ENCODE data around the gene RAX2.
"Not testable (repeated sequence)": the region's sequence is repeated elsewhere in the genome, so short reads cannot be mapped to it uniquely, and the experiment has no call there.

The RAX2 gene

DNA sequence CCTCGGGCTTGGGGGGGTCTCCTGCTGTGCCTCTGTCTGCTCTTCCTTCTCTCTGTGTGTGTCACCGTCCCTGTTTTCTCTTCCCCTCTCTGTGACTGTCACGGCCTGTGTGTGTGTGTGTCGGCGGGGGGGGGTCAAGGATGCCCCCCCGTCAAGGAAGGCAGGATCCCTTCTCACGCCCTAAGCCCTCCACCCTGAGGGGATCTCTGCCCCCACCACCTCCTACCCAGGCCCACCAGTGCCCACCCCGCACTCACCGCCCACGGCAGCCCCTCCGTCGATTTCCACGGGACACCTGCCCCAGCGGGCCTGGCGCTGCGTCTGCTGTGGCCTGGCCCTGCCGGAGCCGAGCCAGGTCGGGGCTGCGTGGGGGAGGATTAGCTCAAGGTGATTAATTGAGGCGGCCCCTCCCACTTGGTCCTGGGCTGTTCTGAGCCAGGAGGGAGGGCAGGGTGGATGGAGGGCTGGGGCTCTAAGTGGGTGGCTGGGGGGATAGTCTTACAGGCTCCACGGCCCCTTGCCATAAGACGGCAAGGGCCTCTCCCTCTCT, at the start of gene RAX2:
TSS of gene RAX2 (minus strand) at position 323 of the 550 bp plus-strand sequence. CDS start 486 bp downstream, outside the sequence.
- no peak for DNase-seq

GRCh38 chr19:3821156-3821555, 49.1 kb upstream of the RAX2 start:
- DNase-seq, result no peak

- DNase-seq, result no peak
Observed at GRCh38 chr19:3819989-3820388, 48.0 kb upstream of the RAX2 start.

GRCh38 chr19:3818918-3819317, 46.9 kb upstream of the RAX2 start:
- DNase-seq, result no peak

- DNase-seq, result peak; percentile 47
Observed at GRCh38 chr19:3818466-3818865, 46.4 kb upstream of the RAX2 start.

- DNase-seq, result no peak
Observed at GRCh38 chr19:3817761-3818160, 45.7 kb upstream of the RAX2 start.

GRCh38 chr19:3816566-3817218, 44.7 kb upstream of the RAX2 start:
- DNase-seq, result no peak

GRCh38 chr19:3816148-3816547, 44.1 kb upstream of the RAX2 start:
- not testable (repeated sequence) for DNase-seq

- no peak for DNase-seq
Observed at GRCh38 chr19:3814648-3815047, 42.6 kb upstream of the RAX2 start.

- DNase-seq, result no peak
Observed at GRCh38 chr19:3813473-3814392, 41.7 kb upstream of the RAX2 start.

DNA sequence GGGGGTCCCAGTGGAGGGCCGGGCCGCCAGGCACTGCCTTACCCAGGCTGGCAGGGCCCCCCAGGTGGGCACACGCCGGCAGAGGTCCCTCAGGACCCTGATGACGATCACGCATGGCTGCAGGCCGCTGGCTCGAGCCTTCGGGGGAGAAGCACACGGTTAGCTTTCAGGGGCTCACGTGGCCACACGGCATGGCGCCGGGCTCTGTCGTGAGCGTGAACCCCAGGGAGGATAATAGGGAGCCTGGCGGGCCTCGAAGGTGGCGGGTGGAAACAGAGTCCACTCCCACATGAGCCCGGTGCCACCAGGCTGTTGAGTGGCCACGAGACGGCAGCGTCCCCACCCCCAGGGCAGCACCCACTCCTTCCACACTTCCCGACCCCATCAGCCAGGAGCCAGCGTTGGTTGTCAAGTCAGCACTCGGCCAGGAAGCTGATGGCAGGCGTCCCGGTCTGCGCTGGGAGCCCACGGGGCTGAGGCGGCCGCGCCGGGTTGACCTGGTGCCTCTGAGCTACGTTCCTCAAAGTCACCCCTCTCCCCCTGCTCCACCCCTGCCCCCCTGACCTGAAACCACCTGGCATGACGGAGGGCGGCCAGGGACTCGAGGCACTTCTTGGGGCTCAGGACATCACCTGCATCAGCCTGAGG, 38.8 kb upstream of the RAX2 start:
- no peak for DNase-seq

- DNase-seq, result no peak
Observed at GRCh38 chr19:3809881-3810707, 38.1 kb upstream of the RAX2 start.

DNA sequence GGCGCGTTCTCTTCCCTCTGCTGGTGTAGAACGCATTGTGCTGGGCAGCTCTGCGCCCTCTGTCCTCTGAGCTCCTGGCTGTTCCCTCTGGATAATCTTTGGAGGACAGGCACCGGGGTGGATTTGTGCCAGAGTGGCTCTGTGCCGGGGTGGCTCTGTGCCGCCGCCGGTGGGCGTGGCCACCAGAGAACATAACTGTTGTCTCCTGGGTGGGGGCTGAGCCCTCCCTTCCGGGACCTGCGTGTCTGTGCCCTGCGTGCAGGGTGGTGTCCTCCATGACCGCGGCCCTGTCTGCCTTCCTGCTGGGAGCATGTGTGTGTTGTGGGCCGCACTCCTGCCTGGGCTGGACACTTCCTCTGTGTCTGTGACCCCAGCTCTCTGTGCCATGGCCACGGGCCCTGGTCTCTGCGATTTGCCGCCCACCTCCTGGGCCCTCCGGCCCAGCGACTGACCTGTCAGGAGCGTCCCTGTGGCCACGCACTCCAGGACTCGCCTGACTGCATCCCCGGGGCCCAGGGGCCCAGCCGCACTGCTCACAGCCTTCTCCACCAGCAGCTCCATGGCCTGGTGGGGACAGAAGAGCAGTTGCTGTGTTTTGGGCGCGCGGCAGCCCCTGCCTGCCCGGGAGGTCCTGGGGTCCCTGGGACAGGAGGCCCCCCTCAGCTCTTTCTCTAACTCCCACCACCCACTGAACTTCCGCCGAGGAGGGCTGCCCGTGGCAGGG, 36.6 kb upstream of the RAX2 start:
- DNase-seq, result no peak

- DNase-seq, result no peak
Observed at GRCh38 chr19:3807574-3808354, 35.7 kb upstream of the RAX2 start.

GRCh38 chr19:3807131-3807480, 35.1 kb upstream of the RAX2 start:
- DNase-seq, result no peak

GRCh38 chr19:3805859-3806258, 33.8 kb upstream of the RAX2 start:
- DNase-seq, result no peak

DNA sequence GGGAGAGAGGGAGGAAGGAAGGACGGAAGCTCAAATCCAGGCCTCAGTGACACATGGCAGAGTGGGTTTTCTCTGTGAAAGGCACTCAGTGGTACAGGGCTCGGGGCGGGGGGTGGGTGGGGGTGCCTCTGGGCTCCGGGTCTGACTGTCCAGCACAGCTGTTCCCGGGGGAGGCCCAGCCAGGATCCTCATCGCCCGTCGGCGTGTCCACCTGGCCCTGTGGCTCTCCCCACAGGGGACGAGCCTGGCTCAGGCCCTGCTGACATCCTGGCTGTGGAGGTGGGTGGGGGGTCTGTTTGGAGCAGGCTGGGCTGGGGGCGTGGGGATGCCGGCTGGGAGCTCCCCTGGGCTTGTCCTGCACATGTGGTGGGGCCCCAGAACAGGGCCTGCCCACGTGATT, 32.4 kb upstream of the RAX2 start:
- DNase-seq, result no peak

DNA sequence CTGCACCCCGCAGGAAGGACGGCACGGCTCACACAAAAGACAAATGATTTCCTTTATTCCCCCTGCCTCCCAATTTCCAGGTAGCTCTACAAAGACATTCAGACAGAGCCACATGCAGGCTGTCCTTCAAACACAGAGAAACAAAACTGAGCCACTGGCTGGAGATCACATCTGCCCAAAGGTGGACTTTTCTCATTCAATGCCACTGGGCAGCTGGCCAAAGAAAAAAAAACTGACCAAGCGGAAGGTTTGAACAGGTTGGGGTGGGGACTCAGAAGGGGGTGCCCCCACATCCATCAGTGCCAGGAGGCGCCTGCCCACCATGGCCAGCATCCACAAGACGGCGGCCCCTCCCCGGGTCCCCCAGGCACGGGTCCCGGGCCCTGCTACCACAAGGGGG, 32.0 kb upstream of the RAX2 start:
- no peak for DNase-seq

DNA sequence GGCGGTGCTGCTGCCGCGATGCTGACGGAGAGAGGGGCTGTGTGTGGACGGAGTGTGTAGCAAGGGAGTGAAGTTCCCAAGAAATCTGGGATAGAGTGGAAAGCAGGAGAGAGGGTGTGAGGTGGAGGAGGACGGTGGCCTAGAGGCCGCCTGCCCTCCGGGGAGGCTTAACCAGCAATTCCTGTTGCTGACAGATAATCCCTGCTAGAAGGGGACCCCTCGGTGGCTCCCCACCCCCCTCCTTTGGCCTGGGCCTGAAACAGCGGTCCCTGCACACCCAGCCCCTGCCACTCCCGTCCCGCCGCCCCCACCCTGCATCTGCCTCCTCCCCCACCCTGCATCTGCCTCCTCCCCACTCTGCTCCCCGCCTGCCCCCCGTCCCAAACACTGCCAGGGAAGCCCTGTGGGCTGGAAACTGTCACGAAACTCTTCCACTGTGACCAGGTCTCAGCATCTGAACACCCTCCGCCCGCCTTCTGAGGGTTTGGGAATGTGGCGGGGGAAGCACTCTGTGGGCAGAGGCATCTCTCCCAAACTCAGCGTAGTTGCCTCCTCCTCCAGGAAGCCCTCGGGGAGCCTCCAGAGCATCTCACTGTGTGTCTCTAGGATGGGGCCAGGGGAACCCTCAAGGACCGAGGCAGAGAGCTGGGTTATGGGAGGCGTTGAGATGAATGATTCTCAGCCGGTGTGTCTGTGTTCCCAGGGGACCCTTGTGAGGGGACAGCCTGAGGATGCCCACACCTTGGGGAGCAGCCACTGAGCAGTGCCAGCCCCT, 31.3 kb upstream of the RAX2 start:
- no peak for DNase-seq

GRCh38 chr19:3801412-3802096, 29.5 kb upstream of the RAX2 start:
- DNase-seq, result peak; percentile 62

All from activated naive CD4-positive, alpha-beta T cell treated with Interleukin-2 at 50 U/mL for 16 hours (primary cell).